ENCODE measurements around the gene ATXN7L2.
"Not testable (repeated sequence)": the region's sequence is repeated elsewhere in the genome, so short reads cannot be mapped to it uniquely, and the experiment has no call there.

The ATXN7L2 gene, protein sequence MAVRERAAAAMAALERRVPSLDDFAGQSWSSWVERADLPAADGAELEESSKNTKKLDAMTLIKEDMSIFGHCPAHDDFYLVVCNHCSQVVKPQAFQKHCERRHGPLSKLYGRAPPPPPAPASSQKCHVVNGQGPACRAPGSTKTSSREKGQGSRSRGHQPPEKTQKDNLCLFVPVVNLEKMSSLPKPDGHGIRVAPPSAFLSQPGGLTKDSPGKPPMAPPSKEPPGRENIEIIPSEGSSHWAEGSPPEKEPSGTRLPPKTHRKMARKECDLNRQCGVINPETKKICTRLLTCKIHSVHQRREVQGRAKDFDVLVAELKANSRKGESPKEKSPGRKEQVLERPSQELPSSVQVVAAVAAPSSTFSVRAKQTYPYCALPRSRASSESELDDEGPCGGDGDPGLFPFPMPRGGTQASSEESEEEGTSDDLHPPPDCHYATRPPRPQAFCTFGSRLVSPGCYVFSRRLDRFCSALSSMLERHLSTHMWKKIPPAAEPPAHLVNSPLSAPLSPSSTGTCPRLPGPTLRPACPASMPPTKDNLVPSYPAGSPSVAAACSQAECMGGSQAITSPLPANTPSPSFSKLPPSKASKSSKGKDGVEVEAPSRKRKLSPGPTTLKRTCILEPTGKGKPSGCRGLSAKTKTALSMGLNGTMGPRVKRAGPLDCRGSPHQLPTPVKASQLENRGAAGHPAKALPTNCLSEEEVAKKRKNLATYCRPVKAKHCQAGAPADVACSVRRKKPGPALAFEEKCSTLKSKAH

DNA sequence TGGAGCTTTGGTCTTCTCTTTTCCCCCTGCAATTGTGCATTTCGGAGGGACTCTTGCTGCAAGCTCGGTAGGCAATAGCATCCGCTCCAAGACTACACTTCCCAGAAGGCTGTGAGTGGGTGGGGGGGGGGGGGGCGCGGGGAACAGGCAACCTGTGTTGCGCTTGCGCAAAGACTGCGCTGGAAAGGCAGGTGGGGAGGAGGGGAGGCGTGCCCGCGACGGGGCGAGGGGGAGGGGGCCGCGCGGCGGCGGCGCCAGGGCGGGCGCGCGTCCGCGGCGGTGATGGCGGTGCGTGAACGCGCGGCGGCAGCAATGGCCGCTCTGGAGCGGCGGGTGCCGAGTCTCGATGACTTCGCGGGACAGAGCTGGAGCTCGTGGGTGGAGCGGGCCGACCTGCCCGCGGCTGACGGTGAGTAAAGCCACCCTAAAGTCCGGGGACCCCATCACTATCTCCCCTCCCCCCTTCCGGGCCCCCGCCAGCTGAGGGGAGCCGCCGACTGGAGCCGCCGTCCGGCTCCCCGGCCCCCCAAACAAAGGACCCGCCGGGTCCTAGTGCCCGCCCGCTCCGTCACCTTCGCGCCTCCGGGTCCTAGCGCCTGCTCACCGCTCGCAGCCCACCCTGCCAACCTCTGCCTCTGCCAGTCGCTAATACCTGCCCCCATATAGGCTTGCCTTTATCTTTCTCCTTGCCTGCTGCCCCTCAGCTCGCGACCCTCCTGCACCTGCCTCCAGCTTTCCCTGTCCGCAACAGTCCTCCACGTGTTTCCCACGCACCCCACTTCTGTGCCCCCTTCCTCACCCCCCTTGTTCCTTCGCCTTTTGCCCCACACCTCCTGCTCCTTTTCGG is at the start of gene ATXN7L2:
Gene ATXN7L2, plus strand, starts transcription at position 234 of the 847 bp plus-strand sequence. Its CDS starts 49 bp downstream, at position 283.
- peak; percentile 94 for DNase-seq (ENCODE audit: low read depth)

DNA sequence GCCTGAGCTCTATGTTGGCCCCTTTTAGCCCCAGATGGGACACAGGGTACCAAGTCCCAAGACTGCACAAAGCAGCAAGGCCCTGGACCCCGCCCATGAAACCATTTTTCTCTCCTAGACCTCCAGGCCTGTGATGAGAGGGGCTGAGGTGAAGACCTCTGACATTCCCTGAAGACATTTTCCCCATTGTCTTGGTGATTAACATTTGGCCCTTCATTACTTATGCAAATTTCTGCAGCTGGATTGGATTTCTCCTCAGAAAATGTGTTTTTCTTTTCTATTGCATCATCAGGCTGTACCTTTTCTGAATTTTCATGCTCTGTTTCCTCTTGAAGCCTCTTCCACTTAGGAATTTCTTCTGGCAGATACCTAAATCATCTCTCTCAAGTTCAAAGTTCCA is 49.2 kb upstream of the ATXN7L2 start:
- no peak for DNase-seq (ENCODE audit: low read depth)

DNA sequence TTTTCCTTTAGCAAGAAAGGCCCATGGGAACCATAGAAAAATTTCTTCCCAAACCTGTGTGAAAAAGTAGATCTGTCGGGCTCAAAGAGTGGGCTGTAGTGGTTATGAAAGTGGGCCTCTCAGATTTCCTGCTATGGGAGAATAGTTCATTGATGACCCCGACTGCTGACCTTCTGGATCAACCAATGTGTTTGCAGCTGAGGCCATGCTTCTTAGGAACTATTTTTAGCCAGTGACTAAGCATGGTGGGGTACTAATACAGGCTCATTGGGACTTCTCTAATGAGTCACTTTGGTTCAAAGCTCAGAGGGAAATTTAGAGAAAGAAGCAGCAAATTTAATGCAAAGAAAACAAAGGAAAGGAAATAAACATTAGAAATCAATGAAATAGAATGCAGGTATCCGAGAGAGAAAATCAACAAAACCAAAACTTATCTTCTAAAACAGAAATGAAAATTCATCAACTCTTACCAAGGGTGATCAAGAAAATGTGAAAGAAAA is 44.9 kb upstream of the ATXN7L2 start:
- no peak for DNase-seq (ENCODE audit: low read depth)

DNA sequence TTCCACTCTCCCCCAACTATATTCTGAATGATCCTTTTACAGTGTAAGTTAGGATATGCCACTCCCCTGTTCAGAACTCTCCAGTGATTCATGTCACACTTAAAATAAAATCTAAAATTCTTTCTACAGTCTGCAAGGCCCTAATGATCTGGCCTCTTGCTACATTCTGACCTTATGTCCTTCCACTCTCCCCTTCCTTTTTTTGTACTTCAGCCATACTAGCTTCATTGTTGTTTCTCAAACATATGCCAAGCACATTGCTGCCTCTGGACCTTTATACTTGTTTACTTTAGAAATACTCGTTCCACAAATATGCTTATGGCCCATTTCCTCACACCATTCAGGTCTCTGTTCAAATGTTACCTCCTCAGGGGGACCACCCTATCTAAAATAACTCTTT is 42.6 kb upstream of the ATXN7L2 start:
- DNase-seq (ENCODE audit: low read depth) = no peak

DNA sequence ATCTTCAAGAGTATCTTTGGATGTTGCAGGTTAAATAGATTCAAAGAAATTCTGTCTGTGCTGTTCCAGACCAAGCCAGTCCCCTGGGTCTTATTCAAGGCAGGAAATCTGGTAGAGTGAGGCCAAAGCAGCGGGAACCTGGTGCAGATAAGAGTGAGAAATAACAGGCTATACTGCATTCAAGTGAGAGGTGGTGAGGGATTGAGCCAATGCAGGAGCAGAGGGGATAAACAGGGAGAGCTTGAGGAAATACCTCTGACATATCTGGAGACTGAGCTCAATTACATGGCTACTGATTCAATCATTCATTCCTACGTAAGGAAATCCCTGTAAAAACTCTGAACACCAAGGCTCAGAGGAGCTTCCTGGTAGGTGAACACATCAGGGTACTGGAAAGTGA is 40.2 kb upstream of the ATXN7L2 start:
- no peak for DNase-seq (ENCODE audit: low read depth)

DNA sequence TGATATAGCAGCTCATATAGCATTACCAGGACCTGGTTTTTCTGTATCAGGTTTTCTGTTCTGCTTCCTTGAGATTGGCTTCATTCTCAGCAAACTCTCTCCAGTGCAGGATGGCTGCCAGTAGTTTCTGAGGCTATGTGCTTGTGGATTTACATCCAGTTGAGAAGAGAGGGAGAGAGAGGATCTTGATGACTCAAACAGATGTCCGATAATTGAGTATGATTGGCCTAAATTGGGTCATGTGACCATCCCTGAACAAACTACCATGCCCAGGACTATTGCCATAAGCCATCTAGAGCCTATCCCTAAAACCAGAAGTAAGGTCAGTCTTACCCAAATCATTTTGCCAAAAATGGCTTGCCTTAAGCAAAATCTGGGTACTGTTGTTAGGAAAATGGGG is 39.4 kb upstream of the ATXN7L2 start:
- no peak for DNase-seq (ENCODE audit: low read depth)

DNA sequence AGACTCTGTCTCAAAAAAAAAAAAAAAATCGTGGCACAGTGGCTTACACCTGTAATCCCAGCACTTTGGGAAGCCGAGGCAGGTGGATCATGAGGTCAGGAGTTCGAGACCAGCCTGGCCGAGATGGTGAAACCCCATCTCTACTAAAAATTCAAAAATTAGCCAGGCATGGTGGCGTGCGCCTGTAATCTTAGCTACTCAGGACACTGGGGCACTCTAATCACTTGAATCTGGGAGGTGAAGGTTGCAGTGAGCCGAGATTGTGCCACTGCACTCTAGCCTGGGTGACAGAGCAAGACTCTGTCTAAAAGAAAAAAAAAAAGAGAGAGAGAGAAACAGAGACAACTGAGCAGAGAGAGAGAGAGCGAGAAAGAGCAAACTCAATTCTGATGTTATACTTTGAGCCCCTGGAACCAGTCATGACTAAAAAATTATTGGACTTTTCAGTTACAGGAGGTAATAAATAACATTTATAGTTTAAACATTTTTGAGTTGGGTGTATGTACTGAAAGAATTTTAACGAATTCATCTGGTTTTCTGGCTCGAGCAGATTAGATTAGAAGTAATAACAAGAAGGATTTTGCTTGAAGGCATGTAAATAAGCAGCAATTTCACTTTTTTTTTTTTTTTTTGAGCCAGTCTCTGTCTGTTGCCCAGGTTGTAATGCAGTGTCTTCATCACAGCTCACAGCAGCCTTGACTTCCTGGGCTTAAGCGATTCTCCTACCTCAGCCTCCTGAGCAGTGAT is 37.6 kb upstream of the ATXN7L2 start:
- DNase-seq (ENCODE audit: low read depth) = not testable (repeated sequence)

DNA sequence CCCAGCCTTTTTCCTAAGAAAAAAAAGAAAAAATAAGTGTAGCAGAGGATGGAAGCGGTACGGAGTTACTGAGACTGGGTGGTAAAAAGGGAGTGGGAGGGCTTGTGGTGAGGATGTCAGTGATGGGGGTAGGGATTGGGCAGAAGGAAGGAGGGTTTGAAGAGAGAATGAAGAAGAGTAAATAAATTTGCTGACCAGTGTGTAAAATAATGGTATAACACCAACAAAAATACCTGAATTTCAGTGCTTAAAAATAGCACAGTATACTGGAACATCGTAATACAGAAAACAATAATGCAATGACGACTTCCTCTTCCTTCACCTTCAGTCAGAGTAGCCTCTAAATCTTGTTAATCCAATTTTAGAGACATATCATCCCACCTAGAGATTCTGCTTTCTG is 36.2 kb upstream of the ATXN7L2 start:
- no peak for DNase-seq (ENCODE audit: low read depth)

DNA sequence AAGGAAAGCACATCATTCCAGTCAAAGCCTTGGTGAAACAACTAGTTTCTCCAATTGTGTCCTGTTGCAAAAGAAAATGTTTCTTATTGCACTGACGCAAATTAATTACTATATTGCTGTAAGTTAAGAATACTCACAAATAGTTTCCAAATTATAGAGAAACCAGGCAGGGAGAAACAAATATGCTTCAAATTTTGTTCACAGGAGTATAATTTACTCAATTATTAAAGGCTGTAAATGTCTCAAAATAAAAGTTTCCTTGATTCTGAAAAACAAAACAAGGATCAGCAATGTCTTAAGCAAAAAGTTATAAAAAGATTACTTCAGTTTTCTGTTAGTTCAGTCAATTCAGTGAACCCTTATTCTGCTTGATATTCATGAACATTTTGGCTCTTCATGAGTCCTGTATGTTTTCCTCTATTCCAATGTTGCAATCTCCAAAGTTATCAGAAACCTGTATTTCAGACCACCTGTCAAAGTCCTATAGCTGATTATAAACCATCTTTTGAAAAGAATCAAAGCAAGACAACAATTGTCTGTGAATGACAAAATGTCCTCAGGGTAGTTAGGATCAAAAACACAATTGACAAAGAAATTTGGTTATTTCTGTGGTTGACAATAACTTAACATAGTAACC is 29.1 kb upstream of the ATXN7L2 start:
- DNase-seq (ENCODE audit: low read depth) = no peak

DNA sequence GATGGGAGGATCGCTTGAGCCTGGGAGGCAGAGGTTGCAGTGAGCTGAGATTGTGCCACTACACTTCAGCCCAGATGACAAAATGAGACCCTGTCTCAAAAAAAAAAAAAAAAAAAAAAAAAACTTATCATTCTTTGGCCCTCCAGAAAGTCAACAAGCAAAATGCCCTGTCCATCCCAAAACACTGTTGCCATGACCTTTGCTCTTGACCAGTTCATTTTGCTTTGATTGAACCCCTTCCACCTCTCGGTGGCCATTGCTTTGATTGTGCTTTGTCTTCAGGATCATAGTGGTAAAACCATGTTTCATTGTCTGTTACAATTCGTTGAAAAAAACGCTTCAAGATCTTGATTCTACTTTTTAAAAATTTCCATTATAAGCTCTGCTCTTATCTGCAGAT is 25.9 kb upstream of the ATXN7L2 start:
- no peak for DNase-seq (ENCODE audit: low read depth)

DNA sequence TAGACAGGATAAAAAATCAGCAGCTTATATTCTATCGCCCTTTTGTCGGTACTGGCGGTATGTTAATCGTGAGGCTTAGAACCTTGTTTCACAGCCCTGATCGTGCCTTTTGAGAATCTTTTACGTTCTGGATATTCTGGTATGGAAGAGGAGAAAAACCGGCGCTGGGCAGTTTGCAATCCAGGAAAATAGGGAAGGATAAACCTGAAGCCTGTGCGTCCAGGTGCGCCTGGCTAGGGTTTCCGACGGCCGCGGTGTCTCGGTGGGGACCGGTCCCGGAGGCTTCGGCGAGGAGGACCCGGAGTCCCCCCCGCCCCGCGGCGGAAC is 17.6 kb upstream of the ATXN7L2 start:
- no peak for DNase-seq (ENCODE audit: low read depth)

DNA sequence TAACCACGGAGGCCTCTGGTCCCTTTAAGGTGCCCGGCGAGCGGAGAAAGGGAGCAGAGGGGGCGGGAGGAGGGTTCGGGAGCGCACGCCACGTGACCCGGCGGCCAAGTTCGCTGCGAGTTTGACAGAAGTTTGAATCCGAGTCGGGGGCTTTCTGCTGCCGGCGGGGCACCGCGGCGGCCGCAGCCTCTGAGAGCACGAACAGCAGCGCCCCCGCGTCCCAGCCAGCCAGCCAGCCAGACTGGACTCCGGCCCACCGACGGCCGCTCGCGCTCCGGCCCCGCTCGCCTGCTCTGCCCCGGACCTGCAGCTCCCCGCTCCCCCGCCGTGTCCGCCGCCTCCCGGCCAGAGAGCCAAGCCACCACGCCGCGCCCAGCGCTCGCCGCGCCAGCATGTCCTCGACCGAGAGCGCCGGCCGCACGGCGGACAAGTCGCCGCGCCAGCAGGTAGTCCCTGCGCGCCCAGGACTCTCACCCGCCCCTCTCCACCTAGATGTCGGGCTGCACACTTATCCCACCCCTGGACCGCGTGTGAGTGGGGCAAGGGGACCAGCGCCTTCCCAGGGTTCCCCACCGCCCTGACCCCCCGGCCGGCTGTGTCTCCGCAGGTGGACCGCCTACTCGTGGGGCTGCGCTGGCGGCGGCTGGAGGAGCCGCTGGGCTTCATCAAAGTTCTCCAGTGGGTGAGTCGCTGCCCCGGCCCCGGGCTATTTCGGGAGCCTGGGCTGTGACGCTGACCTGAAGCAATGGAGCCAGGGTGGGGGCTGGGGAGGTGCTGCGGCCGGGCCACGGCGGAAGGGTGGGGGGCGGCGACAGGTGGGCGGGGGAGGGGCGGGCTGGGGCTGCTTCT is 17.0 kb upstream of the ATXN7L2 start, which contains the start of gene SYPL2:
Gene SYPL2, plus strand, starts transcription at position 95 of the 849 bp plus-strand sequence. Its CDS starts 298 bp downstream, at position 393.
- no peak for DNase-seq (ENCODE audit: low read depth)

DNA sequence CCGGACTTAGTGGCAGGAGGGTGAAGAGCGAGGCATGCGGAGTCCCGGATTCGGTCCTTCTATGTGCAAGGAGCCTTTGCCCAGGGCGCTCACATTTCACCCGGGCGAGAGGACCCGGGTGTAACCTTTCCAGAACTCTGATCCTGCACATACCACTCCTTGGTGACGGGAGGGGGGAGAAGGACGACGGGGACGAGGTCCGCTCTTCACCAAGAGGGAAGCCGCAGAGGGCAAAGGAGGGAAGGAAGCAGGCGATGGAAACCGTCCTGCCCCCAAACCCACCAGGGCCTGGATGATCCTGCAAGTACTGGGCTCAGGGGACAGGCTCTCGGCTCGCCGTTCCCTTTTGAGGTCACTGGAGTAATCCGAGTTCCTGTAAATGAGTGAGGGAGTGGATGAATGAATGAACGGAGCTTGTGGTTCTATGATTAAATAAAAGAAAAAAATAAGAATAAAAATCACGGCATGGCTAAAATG is 16.4 kb upstream of the ATXN7L2 start:
- DNase-seq (ENCODE audit: low read depth) = no peak

DNA sequence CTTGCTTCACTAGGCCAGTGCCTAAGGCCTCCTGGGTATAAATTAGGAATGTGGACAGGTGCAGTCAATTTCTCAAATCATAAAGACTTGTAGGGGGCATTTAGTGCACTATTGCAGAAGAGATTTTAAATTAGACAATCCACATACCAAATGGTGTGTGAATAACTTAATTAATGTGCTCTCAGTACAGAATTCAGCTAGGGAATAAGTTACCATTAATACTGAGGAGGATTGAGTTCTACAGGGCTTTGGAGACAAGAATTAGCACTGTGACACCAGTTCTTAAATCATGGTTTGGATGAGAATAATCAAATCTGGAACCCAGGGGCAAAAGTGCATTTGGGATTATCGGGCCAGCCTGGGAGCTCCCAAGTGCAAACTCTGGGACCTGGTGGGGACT is 15.6 kb upstream of the ATXN7L2 start:
- DNase-seq (ENCODE audit: low read depth) = no peak

DNA sequence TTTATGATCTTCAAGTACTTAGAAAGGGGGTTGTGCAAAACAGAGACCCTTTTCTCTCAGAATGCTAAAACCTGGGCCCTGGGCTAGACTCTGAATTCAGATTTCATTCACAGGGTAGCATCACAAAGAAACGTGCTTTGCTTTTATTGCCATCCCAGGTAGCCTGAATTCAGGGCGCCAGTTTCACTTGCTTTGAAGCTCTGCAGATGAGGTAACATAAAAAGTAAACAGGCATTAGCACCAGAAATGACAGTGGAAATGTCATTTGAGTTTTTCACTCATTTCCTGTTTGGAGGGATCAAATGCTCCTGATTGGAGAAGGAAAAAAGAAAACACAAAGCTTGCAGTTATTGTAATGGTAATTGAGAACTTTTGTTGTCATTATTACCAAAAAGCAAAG is 14.8 kb upstream of the ATXN7L2 start:
- DNase-seq (ENCODE audit: low read depth) = no peak

DNA sequence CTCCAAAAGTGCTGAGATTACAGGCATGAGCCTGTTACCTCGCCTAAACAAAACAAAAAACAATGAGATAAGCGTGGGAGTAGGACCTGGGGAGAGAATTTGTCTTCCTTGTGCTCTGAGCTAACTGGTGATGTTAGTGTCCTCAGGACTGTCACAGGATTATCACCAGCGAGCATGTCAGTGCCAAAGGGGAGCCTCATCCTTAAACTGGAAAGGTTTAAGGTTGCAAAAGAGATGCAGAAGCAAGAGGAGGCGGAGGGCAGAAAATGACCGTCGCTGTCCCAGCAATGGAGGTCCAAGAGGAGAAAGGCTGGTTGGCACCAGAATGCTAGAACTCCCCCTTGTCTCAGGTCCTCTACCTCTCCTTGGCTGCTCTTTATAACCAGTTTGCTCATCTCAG is 13.5 kb upstream of the ATXN7L2 start:
- no peak for DNase-seq (ENCODE audit: low read depth)

DNA sequence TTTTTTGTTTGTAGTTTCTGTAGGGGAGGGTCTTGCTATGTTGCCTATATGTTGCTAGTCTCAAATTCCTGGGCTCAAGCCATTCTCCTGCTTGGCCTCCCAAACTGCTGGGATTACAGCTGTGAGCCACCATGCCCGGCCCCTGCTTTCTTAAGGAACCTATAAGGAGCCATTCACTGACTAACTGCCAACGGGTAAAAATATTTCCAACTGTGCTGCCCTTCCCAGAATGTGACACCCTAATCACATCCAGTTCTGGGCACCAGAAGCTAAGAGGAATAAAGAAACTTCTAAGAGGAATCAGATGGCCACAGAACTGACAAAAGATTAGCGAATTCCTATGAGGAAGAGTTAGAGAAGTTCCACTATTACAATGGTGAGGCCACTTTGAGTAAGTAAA is 10.9 kb upstream of the ATXN7L2 start:
- DNase-seq (ENCODE audit: low read depth) = no peak

DNA sequence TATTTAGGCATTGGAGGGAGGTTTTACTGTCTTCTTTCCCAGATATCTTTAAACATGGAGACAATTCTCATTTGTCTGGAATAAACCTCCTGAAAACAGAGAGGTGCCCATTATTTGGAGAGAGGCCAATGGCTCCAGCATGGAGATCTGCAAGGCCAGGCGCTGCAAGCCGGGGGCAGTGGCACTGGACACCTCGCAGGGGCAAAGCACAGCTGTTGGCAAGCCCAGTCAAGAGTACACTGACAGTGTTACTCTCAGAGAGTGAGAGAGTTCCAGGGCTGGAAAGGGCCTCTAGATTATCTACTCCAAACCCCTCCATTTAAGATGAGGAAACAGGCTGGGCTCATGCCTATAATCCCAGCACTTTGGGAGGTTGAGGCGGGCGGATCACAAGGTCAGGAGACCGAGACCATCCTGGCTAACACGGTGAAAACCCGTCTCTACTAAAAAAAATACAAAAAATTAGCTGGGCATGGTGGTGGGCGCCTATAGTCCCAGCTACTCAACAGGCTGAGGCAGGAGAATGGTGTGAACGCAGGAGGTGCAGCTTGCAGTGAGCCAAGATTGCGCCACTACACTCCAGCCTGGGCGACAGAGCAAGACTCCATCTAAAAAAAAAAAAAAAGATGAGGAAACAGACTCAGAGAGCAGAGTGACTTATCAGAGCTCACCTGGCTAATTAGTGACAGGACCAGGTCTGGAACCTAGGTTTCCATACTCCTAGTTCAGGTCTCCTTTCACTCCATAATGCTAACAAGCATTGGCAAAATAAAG is 10.2 kb upstream of the ATXN7L2 start:
- DNase-seq (ENCODE audit: low read depth) = not testable (repeated sequence)

DNA sequence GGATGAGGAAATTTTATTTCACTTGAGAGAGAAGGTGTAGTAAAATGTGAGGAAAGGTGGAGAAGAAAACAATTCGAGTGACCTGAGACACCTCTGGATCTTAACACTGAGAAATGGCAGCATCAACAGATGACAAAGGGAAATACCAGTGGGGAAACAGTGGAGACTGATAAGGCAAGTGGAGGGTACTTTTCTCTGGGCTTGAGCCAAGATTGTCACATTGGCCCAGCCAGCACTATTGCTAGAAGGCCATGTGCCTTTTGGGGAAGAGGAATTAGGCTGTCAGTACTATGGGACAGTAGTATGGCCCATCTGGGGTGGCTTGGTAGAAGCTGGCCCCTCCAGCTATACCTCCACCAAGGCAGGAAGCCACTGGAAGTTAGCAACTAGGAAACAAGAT is 9.0 kb upstream of the ATXN7L2 start:
- no peak for DNase-seq (ENCODE audit: low read depth)
